Liver (tissue), 3 donors: ENCODE data around the gene SYT14.

ENCODE experiments used
- ATF3 ChIP-seq: IDR thresholded peaks from 2 replicates; pipeline ENCODE4 v1.6.1; 2016; ENCODE audit warnings: antibody characterized with exemption
- CTCF ChIP-seq: fragments of 150-350 bp; IDR thresholded peaks from 2 replicates; pipeline ENCODE4 v1.5.1; 2017; ENCODE audit warnings: improper control_type of control experiment, low read depth, low read length; ENCODE audit not compliant: missing input control
- EGR1 ChIP-seq, 2 donors: IDR thresholded peaks; 2 replicates each; pipeline ENCODE4 v1.6.1; 2016 to 2018; ENCODE audit warnings: antibody characterized with exemption in 2 of 2, low read depth in 2 of 2
- GABPA ChIP-seq, 2 donors: IDR thresholded peaks in 1 of 2; conservative IDR thresholded peaks in 1 of 2; 2 replicates each; pipeline ENCODE4 v1.6.1; 2016; ENCODE audit warnings: antibody characterized with exemption in 2 of 2, mild to moderate bottlenecking in 1 of 2, moderate library complexity in 1 of 2
- MAX ChIP-seq: IDR thresholded peaks from 2 replicates; pipeline ENCODE4 v1.6.1; 2016; ENCODE audit warnings: antibody characterized with exemption
- REST ChIP-seq: IDR thresholded peaks from 2 replicates; pipeline ENCODE4 v1.6.1; 2016; ENCODE audit warnings: antibody characterized with exemption, mild to moderate bottlenecking
- SP1 ChIP-seq: IDR thresholded peaks from 2 replicates; pipeline ENCODE4 v1.6.1; 2018; ENCODE audit warnings: antibody characterized with exemption, mild to moderate bottlenecking
- TAF1 ChIP-seq: conservative IDR thresholded peaks from 2 replicates; pipeline ENCODE4 v1.6.1; 2016; ENCODE audit warnings: antibody characterized with exemption, mild to moderate bottlenecking
- YY1 ChIP-seq: IDR thresholded peaks from 2 replicates; pipeline ENCODE4 v1.6.1; 2016; ENCODE audit warnings: antibody characterized with exemption, mild to moderate bottlenecking
- ZBTB33 ChIP-seq: IDR thresholded peaks from 2 replicates; pipeline ENCODE4 v1.6.1; 2016; ENCODE audit warnings: antibody characterized with exemption
- donor health status: healthy.
- donor health status: healthy.

GRCh38 chr1:210170220-210170619 lies 232.2 kb downstream of the SYT14 start:
- TF ChIP-seq CTCF (no peak), SP1 (no peak), MAX (no peak), YY1 (no peak), GABPA (IDR thresholded peaks at IDR 0.05 in 1 of 2, conservative IDR thresholded peaks at IDR 0.05 in 1 of 2) (no peak), ZBTB33 (no peak), TAF1 (no peak), EGR1 (IDR thresholded peaks at IDR 0.05; ENCODE audit: low read depth in 2 of 2) (no peak), REST (no peak), ATF3 (no peak)
